ENCODE results near the gene PKDCC.
A peak's percentile ranks its signal among the peaks of the same experiment; 100 is the strongest.

Gene PKDCC

GRCh38 chr2:42035241-42035640 is 12.6 kb upstream of the PKDCC start:
- no peaks in the 10 kb centered on the region for H3K9me3 ChIP-seq
- no peak overlapping the region for H3K4me3 ChIP-seq
- H3K4me1 ChIP-seq, result no peaks in the 10 kb centered on the region
- in situ Hi-C loops (cut with MboI; ENCODE audit: low sequenced_read_pairs), result no loop called here
- no peaks in the 10 kb centered on the region; the same call in 1 of the 2 replicates for H3K27me3 ChIP-seq (ENCODE audit: low read depth)
- DNase-seq (ENCODE audit: low spot score in 2 of 2), result no peak
- H3K36me3 ChIP-seq (replicated peaks), result no peaks in the 10 kb centered on the region

- no peak for DNase-seq (ENCODE audit: low spot score in 2 of 2)
- H3K4me3 ChIP-seq, result no peak overlapping the region
- peaks cover 3% of the 10 kb centered on the region; the same call in 1 of the 2 replicates for H3K27me3 ChIP-seq (ENCODE audit: low read depth)
- in situ Hi-C loops (cut with MboI; ENCODE audit: low sequenced_read_pairs), result no loop called here
- no peaks in the 10 kb centered on the region for H3K4me1 ChIP-seq
- no peaks in the 10 kb centered on the region for H3K36me3 ChIP-seq (replicated peaks)
- H3K9me3 ChIP-seq, result no peaks in the 10 kb centered on the region
These were observed 11.4 kb upstream of the PKDCC start for GRCh38 chr2:42036413-42036812.

- no peak for DNase-seq (ENCODE audit: low spot score in 2 of 2)
These were observed 10.9 kb upstream of the PKDCC start for GRCh38 chr2:42036940-42037339.

GRCh38 chr2:42040643-42041278 is 7.1 kb upstream of the PKDCC start:
- DNase-seq (ENCODE audit: low spot score in 2 of 2), result no peak
- H3K27me3 ChIP-seq (ENCODE audit: low read depth), result peaks cover 8% of the 10 kb centered on the region; the same call in 1 of the 2 replicates
- no peak overlapping the region for H3K4me3 ChIP-seq
- no peaks in the 10 kb centered on the region for H3K4me1 ChIP-seq
- in situ Hi-C loops (cut with MboI; ENCODE audit: low sequenced_read_pairs), result no loop called here
- H3K9me3 ChIP-seq, result no peaks in the 10 kb centered on the region
- H3K36me3 ChIP-seq (replicated peaks), result no peaks in the 10 kb centered on the region

More at GRCh38 chr2:42036940-42037339, 10.9 kb upstream of the PKDCC start:
- H3K9me3 ChIP-seq, result no peaks in the 10 kb centered on the region
- in situ Hi-C loops (cut with MboI; ENCODE audit: low sequenced_read_pairs), result no loop called here
- no peak overlapping the region for H3K4me3 ChIP-seq
- no peaks in the 10 kb centered on the region for H3K4me1 ChIP-seq
- H3K36me3 ChIP-seq (replicated peaks), result no peaks in the 10 kb centered on the region
- peaks cover 3% of the 10 kb centered on the region; the same call in 1 of the 2 replicates for H3K27me3 ChIP-seq (ENCODE audit: low read depth)

- no peak for DNase-seq (ENCODE audit: low spot score in 2 of 2)
- in situ Hi-C loops (cut with MboI; ENCODE audit: low sequenced_read_pairs), result no loop called here
- H3K4me1 ChIP-seq, result no peaks in the 10 kb centered on the region
- H3K9me3 ChIP-seq, result no peaks in the 10 kb centered on the region
- no peak overlapping the region for H3K4me3 ChIP-seq
- H3K36me3 ChIP-seq (replicated peaks), result no peaks in the 10 kb centered on the region
- peaks cover 8% of the 10 kb centered on the region; the same call in 1 of the 2 replicates for H3K27me3 ChIP-seq (ENCODE audit: low read depth)
These were observed 6.3 kb upstream of the PKDCC start for GRCh38 chr2:42041377-42042127.

GRCh38 chr2:42042631-42043355 is 5.0 kb upstream of the PKDCC start:
- Histone ChIP-seq H3K4me3 (no peak overlapping the region), H3K9me3 (no peaks in the 10 kb centered on the region), H3K27me3 (ENCODE audit: low read depth) (peaks cover 8% of the 10 kb centered on the region; the same call in 1 of the 2 replicates), H3K4me1 (no peaks in the 10 kb centered on the region; the same call in 1 of the 2 replicates), H3K36me3 (replicated peaks) (no peaks in the 10 kb centered on the region)
- DNase-seq (ENCODE audit: low spot score in 2 of 2), result no peak
- in situ Hi-C loops (cut with MboI; ENCODE audit: low sequenced_read_pairs), result no loop called here

- in situ Hi-C loops (cut with MboI; ENCODE audit: low sequenced_read_pairs), result no loop called here
- Histone ChIP-seq H3K4me3 (no peak overlapping the region), H3K4me1 (peaks cover 2% of the 10 kb centered on the region; the same call in 1 of the 2 replicates)
These were observed 3.9 kb upstream of the PKDCC start for GRCh38 chr2:42043789-42044394.

GRCh38 chr2:42044939-42045338 is 2.9 kb upstream of the PKDCC start:
- H3K36me3 ChIP-seq (replicated peaks), result no peaks in the 10 kb centered on the region

More at GRCh38 chr2:42043789-42044394, 3.9 kb upstream of the PKDCC start:
- Histone ChIP-seq H3K9me3 (no peaks in the 10 kb centered on the region), H3K27me3 (ENCODE audit: low read depth) (peaks cover 8% of the 10 kb centered on the region; the same call in 1 of the 2 replicates), H3K36me3 (replicated peaks) (no peaks in the 10 kb centered on the region)
- DNase-seq (ENCODE audit: low spot score in 2 of 2), result no peak

GRCh38 chr2:42045352-42045751 is 2.5 kb upstream of the PKDCC start:
- in situ Hi-C loops (cut with MboI; ENCODE audit: low sequenced_read_pairs), result no loop called here
- Histone ChIP-seq H3K4me1 (peaks cover 2% of the 10 kb centered on the region; the same call in 1 of the 2 replicates), H3K27me3 (ENCODE audit: low read depth) (peaks cover 7% of the 10 kb centered on the region; the same call in 1 of the 2 replicates), H3K4me3 (no peak overlapping the region), H3K9me3 (no peaks in the 10 kb centered on the region), H3K36me3 (replicated peaks) (no peaks in the 10 kb centered on the region)
- no peak for DNase-seq (ENCODE audit: low spot score in 2 of 2)

More at GRCh38 chr2:42044939-42045338, 2.9 kb upstream of the PKDCC start:
- Histone ChIP-seq H3K27me3 (ENCODE audit: low read depth) (peaks cover 8% of the 10 kb centered on the region; the same call in 1 of the 2 replicates), H3K9me3 (no peaks in the 10 kb centered on the region), H3K4me3 (no peak overlapping the region), H3K4me1 (peaks cover 2% of the 10 kb centered on the region; the same call in 1 of the 2 replicates)
- in situ Hi-C loops (cut with MboI; ENCODE audit: low sequenced_read_pairs), result no loop called here
- no peak for DNase-seq (ENCODE audit: low spot score in 2 of 2)

GRCh38 chr2:42045848-42046748 is 1.7 kb upstream of the PKDCC start:
- no peak overlapping the region for H3K4me3 ChIP-seq
- no peaks in the 10 kb centered on the region for H3K36me3 ChIP-seq (replicated peaks)
- DNase-seq (ENCODE audit: low spot score in 2 of 2), result no peak
- in situ Hi-C loops (cut with MboI; ENCODE audit: low sequenced_read_pairs), result no loop called here
- peaks cover 4% of the 10 kb centered on the region; the same call in 1 of the 2 replicates for H3K27me3 ChIP-seq (ENCODE audit: low read depth)
- H3K9me3 ChIP-seq, result no peaks in the 10 kb centered on the region
- H3K4me1 ChIP-seq, result peaks cover 2% of the 10 kb centered on the region; the same call in 1 of the 2 replicates

GRCh38 chr2:42046819-42047487 is 868 bp upstream of the PKDCC start:
- Histone ChIP-seq H3K27me3 (ENCODE audit: low read depth) (peaks cover 4% of the 10 kb centered on the region; the same call in 1 of the 2 replicates), H3K9me3 (no peaks in the 10 kb centered on the region), H3K4me1 (peaks cover 2% of the 10 kb centered on the region; the same call in 1 of the 2 replicates), H3K36me3 (replicated peaks) (no peaks in the 10 kb centered on the region), H3K4me3 (peak overlapping the region; percentile 47)
- in situ Hi-C loops (cut with MboI; ENCODE audit: low sequenced_read_pairs), result no loop called here
- peak in 1 of 2 experiments; percentile 36 for DNase-seq (ENCODE audit: low spot score in 2 of 2)
